ENCODE results near the gene TOMM20.

GRCh38 chr1:235072096-235072495, 56.5 kb downstream of the TOMM20 start:
- no peak for TF ChIP-seq POLR2AphosphoS5 (IDR thresholded peaks at IDR 0.05)
- TF ChIP-seq, protein P1, sequence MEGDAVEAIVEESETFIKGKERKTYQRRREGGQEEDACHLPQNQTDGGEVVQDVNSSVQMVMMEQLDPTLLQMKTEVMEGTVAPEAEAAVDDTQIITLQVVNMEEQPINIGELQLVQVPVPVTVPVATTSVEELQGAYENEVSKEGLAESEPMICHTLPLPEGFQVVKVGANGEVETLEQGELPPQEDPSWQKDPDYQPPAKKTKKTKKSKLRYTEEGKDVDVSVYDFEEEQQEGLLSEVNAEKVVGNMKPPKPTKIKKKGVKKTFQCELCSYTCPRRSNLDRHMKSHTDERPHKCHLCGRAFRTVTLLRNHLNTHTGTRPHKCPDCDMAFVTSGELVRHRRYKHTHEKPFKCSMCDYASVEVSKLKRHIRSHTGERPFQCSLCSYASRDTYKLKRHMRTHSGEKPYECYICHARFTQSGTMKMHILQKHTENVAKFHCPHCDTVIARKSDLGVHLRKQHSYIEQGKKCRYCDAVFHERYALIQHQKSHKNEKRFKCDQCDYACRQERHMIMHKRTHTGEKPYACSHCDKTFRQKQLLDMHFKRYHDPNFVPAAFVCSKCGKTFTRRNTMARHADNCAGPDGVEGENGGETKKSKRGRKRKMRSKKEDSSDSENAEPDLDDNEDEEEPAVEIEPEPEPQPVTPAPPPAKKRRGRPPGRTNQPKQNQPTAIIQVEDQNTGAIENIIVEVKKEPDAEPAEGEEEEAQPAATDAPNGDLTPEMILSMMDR (IDR thresholded peaks at IDR 0.05), result no peak
- no peak for TF ChIP-seq POLR2A (IDR thresholded peaks at IDR 0.05)

Measured in breast epithelium (tissue), 3 donors.